H9 (cell line): ENCODE data around the gene CTCF. TPM values are rescaled to one million over a fixed set of nuclear protein-coding genes. Genes with fewer than 3 reads are reported as not detected.

Experiments
- DNase-seq: peaks from one replicate; pipeline ENCODE4 v3.0.0-alpha.2; 2017
- H2AFZ ChIP-seq: one replicate; pipeline ENCODE4 v1.6.1; 2013; ENCODE audit warnings: mild to moderate bottlenecking, low read length, control low read depth, moderate library complexity
- H2AK5ac ChIP-seq: 2 replicates; pipeline ENCODE4 v1.6.1; 2013; ENCODE audit warnings: low read length, control low read depth, mixed read lengths; ENCODE audit not compliant: insufficient read length
- H2BK120ac ChIP-seq: one replicate; pipeline ENCODE4 v1.6.1; 2013; ENCODE audit warnings: low read depth, mild to moderate bottlenecking, low read length, control low read depth, inconsistent platforms; ENCODE audit not compliant: poor library complexity, severe bottlenecking
- H2BK12ac ChIP-seq: 2 replicates; pipeline ENCODE4 v1.6.1; 2013; ENCODE audit warnings: low read length, control low read depth, mixed read lengths, low read depth; ENCODE audit not compliant: insufficient read length
- H2BK15ac ChIP-seq: 2 replicates; pipeline ENCODE4 v1.6.1; 2013; ENCODE audit warnings: low read depth, low read length, control low read depth
- H2BK20ac ChIP-seq: one replicate; pipeline ENCODE4 v1.6.1; 2013; ENCODE audit warnings: low read depth, mild to moderate bottlenecking, low read length, control low read depth, inconsistent platforms; ENCODE audit not compliant: poor library complexity, severe bottlenecking
- H2BK5ac ChIP-seq: 2 replicates; pipeline ENCODE4 v1.6.1; 2013; ENCODE audit warnings: low read length, control low read depth, mixed read lengths; ENCODE audit not compliant: insufficient read length
- H3K14ac ChIP-seq: 2 replicates; pipeline ENCODE4 v1.6.1; 2013; ENCODE audit warnings: low read length, control low read depth; ENCODE audit not compliant: insufficient read depth
- H3K18ac ChIP-seq: 2 replicates; pipeline ENCODE4 v1.6.1; 2013; ENCODE audit warnings: low read depth, mild to moderate bottlenecking, mixed read lengths, low read length, control low read depth; ENCODE audit not compliant: insufficient read length
- H3K23ac ChIP-seq: 2 replicates; pipeline ENCODE4 v1.6.1; 2013; ENCODE audit warnings: low read length, control low read depth, mixed read lengths, low read depth; ENCODE audit not compliant: insufficient read length
- H3K23me2 ChIP-seq: 2 replicates; pipeline ENCODE4 v1.6.1; 2013; ENCODE audit warnings: low read depth, mild to moderate bottlenecking, mixed read lengths, low read length, control low read depth; ENCODE audit not compliant: insufficient read length, poor library complexity, severe bottlenecking
- H3K27ac ChIP-seq: 2 replicates; pipeline ENCODE4 v1.5.1; 2013; ENCODE audit warnings: low read length, control low read depth, mixed read lengths, low read depth; ENCODE audit not compliant: insufficient read length
- H3K27me3 ChIP-seq: 2 replicates; pipeline ENCODE4 v1.6.1; 2013; ENCODE audit warnings: low read length, control low read depth, inconsistent platforms; ENCODE audit not compliant: insufficient read depth
- H3K4ac ChIP-seq: 2 replicates; pipeline ENCODE4 v1.6.1; 2013; ENCODE audit warnings: low read depth, mild to moderate bottlenecking, control low read depth, inconsistent platforms, low read length, moderate library complexity
- H3K4me1 ChIP-seq: 2 replicates; pipeline ENCODE4 v1.6.1; 2013; ENCODE audit warnings: low read length, control low read depth, inconsistent platforms; ENCODE audit not compliant: insufficient read depth
- H3K4me2 ChIP-seq: 2 replicates; pipeline ENCODE4 v1.6.1; 2013; ENCODE audit warnings: low read length, control low read depth, mixed read lengths; ENCODE audit not compliant: insufficient read length, insufficient read depth
- H3K56ac ChIP-seq: 2 replicates; pipeline ENCODE4 v1.6.1; 2013; ENCODE audit warnings: low read depth, mild to moderate bottlenecking, mixed read lengths, low read length, control low read depth; ENCODE audit not compliant: insufficient read length
- H3K79me1 ChIP-seq: 2 replicates; pipeline ENCODE4 v1.6.1; 2013; ENCODE audit warnings: low read depth, mild to moderate bottlenecking, moderate library complexity, low read length, control low read depth, inconsistent platforms; ENCODE audit not compliant: insufficient read depth, poor library complexity, severe bottlenecking
- H3K79me2 ChIP-seq: 2 replicates; pipeline ENCODE4 v1.6.1; 2013; ENCODE audit warnings: low read length, control low read depth, inconsistent platforms; ENCODE audit not compliant: insufficient read depth
- H3K9ac ChIP-seq: 2 replicates; pipeline ENCODE4 v1.6.1; 2013; ENCODE audit warnings: low read length, control low read depth, mixed read lengths; ENCODE audit not compliant: insufficient read length; ENCODE audit errors: extremely low read depth
- H3K9me3 ChIP-seq: one replicate; pipeline ENCODE4 v1.6.1; 2013; ENCODE audit warnings: low read depth, low read length, inconsistent platforms; ENCODE audit not compliant: control insufficient read depth
- H3T11ph ChIP-seq: one replicate; pipeline ENCODE4 v1.6.1; 2013; ENCODE audit warnings: mild to moderate bottlenecking, low read length, control low read depth, inconsistent platforms
- H4K20me1 ChIP-seq: one replicate; pipeline ENCODE4 v1.6.1; 2013; ENCODE audit not compliant: control insufficient read depth, insufficient read length, insufficient read depth
- H4K5ac ChIP-seq: 2 replicates; pipeline ENCODE4 v1.6.1; 2013; ENCODE audit warnings: low read depth, mild to moderate bottlenecking, mixed read lengths, low read length, control low read depth; ENCODE audit not compliant: insufficient read length
- H4K8ac ChIP-seq: replicated peaks from 2 replicates; pipeline ENCODE4 v1.6.1; 2013; ENCODE audit warnings: low read length, control low read depth, mixed read lengths, low read depth; ENCODE audit not compliant: insufficient read length
- H4K91ac ChIP-seq: 2 replicates; pipeline ENCODE4 v1.6.1; 2013; ENCODE audit warnings: low read depth, mild to moderate bottlenecking, moderate library complexity, mixed read lengths, low read length, control low read depth; ENCODE audit not compliant: insufficient read length
- H3K27ac Mint-ChIP-seq, 3 experiments: 2 replicates in 2 of 3; 3 replicates in 1 of 3; pipeline ENCODE4 v1.8.0; 2020 to 2021; ENCODE audit warnings: mixed read lengths in 3 of 3, mild to moderate bottlenecking in 1 of 3, moderate library complexity in 1 of 3
- H3K27me3 Mint-ChIP-seq: 2 replicates; pipeline ENCODE4 v1.8.0; 2021; ENCODE audit warnings: low read depth, mild to moderate bottlenecking, moderate library complexity, mixed read lengths
- H3K36me3 Mint-ChIP-seq, 3 experiments: 2 replicates in 2 of 3; 3 replicates in 1 of 3; pipeline ENCODE4 v1.8.0; 2020 to 2021; ENCODE audit warnings: low read depth in 3 of 3, mixed read lengths in 3 of 3; ENCODE audit not compliant: insufficient read depth in 1 of 3
- H3K4me1 Mint-ChIP-seq, 2 experiments: 2 replicates each; pipeline ENCODE4 v1.8.0; 2020; ENCODE audit warnings: mixed read lengths in 2 of 2
- H3K4me3 Mint-ChIP-seq, 2 experiments: 2 replicates in 1 of 2; 3 replicates in 1 of 2; pipeline ENCODE4 v1.8.0; 2020 to 2021; ENCODE audit warnings: mild to moderate bottlenecking in 2 of 2, mixed read lengths in 2 of 2, moderate library complexity in 1 of 2
- H3K9me3 Mint-ChIP-seq, 2 experiments: 2 replicates in 1 of 2; 3 replicates in 1 of 2; pipeline ENCODE4 v1.8.0; 2020; ENCODE audit warnings: mild to moderate bottlenecking in 2 of 2, mixed read lengths in 2 of 2, moderate library complexity in 1 of 2
- CTCF ChIP-seq: fragments of 200-600 bp; sonication (generic); conservative IDR thresholded peaks from 3 replicates; pipeline ENCODE4 v1.8.0; 2021; ENCODE audit warnings: antibody characterized with exemption, mild to moderate bottlenecking
- WGBS: extraction: QIAGEN DNeasy Blood & Tissue Kit; methylation state at CpG from one replicate; pipeline ENCODE4 v1.1.7; 2013; ENCODE audit warnings: missing lambda C conversion rate, low lambda C conversion rate, mixed read lengths; ENCODE audit not compliant: insufficient read length; ENCODE audit errors: extremely low coverage; 5-methylcytosine and 5-hydroxymethylcytosine counted together
- total RNA-seq: library from RNA; stranded (reverse); gene quantifications from 2 replicates; pipeline ENCODE4 v1.2.1, GENCODE V29; 2021

Gene CTCF
- total RNA-seq, 1 experiment from 2014 or later: 87.3 TPM

- Histone ChIP-seq H3K23ac (no peak overlapping the region), H3K4me2 (no peak overlapping the region), H2BK120ac (no peak overlapping the region), H3K9me3 (no peaks in the 10 kb centered on the region), H3T11ph (no peak overlapping the region), H3K4me1 (no peaks in the 10 kb centered on the region; the same call in 1 of the 2 replicates), H3K27me3 (no peaks in the 10 kb centered on the region), H3K79me1 (no peaks in the 10 kb centered on the region), H3K79me2 (no peaks in the 10 kb centered on the region), H3K23me2 (no peaks in the 10 kb centered on the region), H2BK5ac (no peak overlapping the region), H3K14ac (no peak overlapping the region), H4K20me1 (no peaks in the 10 kb centered on the region), H2AFZ (no peak overlapping the region), H3K27ac (no peak overlapping the region), H2BK15ac (no peak overlapping the region), H2AK5ac (no peak overlapping the region), H2BK20ac (no peak overlapping the region), H4K8ac (no peak overlapping the region), H4K91ac (no peak overlapping the region), H3K4ac (no peak overlapping the region), H3K56ac (no peak overlapping the region), H3K9ac (no peak overlapping the region), H3K18ac (no peak overlapping the region), H2BK12ac (no peak overlapping the region), H4K5ac (no peak overlapping the region)
- WGBS: no CpG with 5 or more reads among the region's 4 CpGs
- H3K4me1 Mint-ChIP-seq: peaks cover 10 to 13% of the 10 kb centered on the region in 2 experiments
- no peak for TF ChIP-seq CTCF
- no peaks in the 10 kb centered on the region for H3K9me3 Mint-ChIP-seq
- no peak overlapping the region; a peak in 1 of 5 replicates for H3K4me3 Mint-ChIP-seq
- H3K27ac Mint-ChIP-seq: peak overlapping the region in 2 of 3 experiments; percentile 62 to 83; a peak in 5 of 7 replicates
- H3K36me3 Mint-ChIP-seq: peaks cover 0 to 11% (median under 1%) of the 10 kb centered on the region in 3 experiments; a peak in 5 of 7 replicates
- no peaks in the 10 kb centered on the region for H3K27me3 Mint-ChIP-seq
- no peak for DNase-seq
Measured at GRCh38 chr16:67552476-67552875, 9.8 kb upstream of the CTCF start.
